IMR-90 (cell line): ENCODE measurements around the gene TTC7B. TPM values are rescaled to one million over a fixed set of nuclear protein-coding genes. Genes with fewer than 3 reads are reported as not detected.

Experiments
- ATAC-seq: fragments of 200-7000 bp; cut with Tn5 transposase; 2 replicates; pipeline ENCODE4 v1.9.1; 2020; ENCODE audit warnings: low read depth, mild to moderate bottlenecking, moderate library complexity
- BruUV-seq: library from RNA; stranded (reverse); fragments of 400-500 nt; replicated peaks from 2 replicates; lab custom pipeline; 2021; lab: Mats Ljungman, UMichigan
- CTCF ChIA-PET: fragments of 300-600 bp; formaldehyde crosslinking; extraction: SDS; loops from one replicate; lab custom pipeline; 2021; ENCODE audit warnings: antibody characterized with exemption; lab: Yijun Ruan, JAX
- POLR2A ChIA-PET: fragments of 300-600 bp; sonication (Branson Sonifier 250); formaldehyde crosslinking; loops from one replicate; lab custom pipeline; 2022; ENCODE audit warnings: antibody characterized with exemption; ENCODE audit not compliant: unreplicated experiment; lab: Charles Lee
- DNase-seq: peaks from one replicate; pipeline ENCODE4 v3.0.0; 2013
- H2AFZ ChIP-seq: replicated peaks from 2 replicates; pipeline ENCODE3; 2013; ENCODE audit warnings: low read length, mild to moderate bottlenecking; ENCODE audit not compliant: poor library complexity
- H2AK5ac ChIP-seq: 2 replicates; pipeline ENCODE4 v1.6.1; 2013; ENCODE audit warnings: low read depth, low read length, inconsistent platforms
- H2AK9ac ChIP-seq: replicated peaks from 2 replicates; pipeline ENCODE3; 2013; ENCODE audit warnings: mild to moderate bottlenecking, low read depth, low read length, moderate library complexity; ENCODE audit not compliant: poor library complexity
- H2BK120ac ChIP-seq: 2 replicates; pipeline ENCODE4 v1.6.1; 2013; ENCODE audit warnings: low read depth, low read length, inconsistent platforms
- H2BK15ac ChIP-seq: 3 replicates; pipeline ENCODE4 v1.6.1; 2013; ENCODE audit warnings: low read depth, low read length, inconsistent platforms
- H2BK20ac ChIP-seq: 2 replicates; pipeline ENCODE4 v1.6.1; 2013; ENCODE audit warnings: low read depth, mild to moderate bottlenecking, inconsistent platforms, low read length, moderate library complexity
- H2BK5ac ChIP-seq: 2 replicates; pipeline ENCODE4 v1.6.1; 2013; ENCODE audit warnings: mild to moderate bottlenecking, low read depth, low read length, inconsistent platforms; ENCODE audit not compliant: poor library complexity, severe bottlenecking
- H3K14ac ChIP-seq: replicated peaks from 2 replicates; pipeline ENCODE4 v1.6.1; 2013; ENCODE audit warnings: low read depth, low read length, inconsistent platforms
- H3K18ac ChIP-seq: 2 replicates; pipeline ENCODE4 v1.6.1; 2013; ENCODE audit warnings: low read depth, low read length, control low read depth
- H3K23ac ChIP-seq: 2 replicates; pipeline ENCODE4 v1.6.1; 2013; ENCODE audit warnings: low read depth, low read length, inconsistent platforms
- H3K27ac ChIP-seq: 2 replicates; pipeline ENCODE4 v1.5.1; 2013; ENCODE audit warnings: mild to moderate bottlenecking, control low read depth, low read length; ENCODE audit not compliant: insufficient read depth
- H3K27me3 ChIP-seq: 2 replicates; pipeline ENCODE4 v1.6.1; 2013; ENCODE audit warnings: low read length; ENCODE audit not compliant: control insufficient read depth, insufficient read depth
- H3K36me3 ChIP-seq: 2 replicates; pipeline ENCODE4 v1.6.1; 2013; ENCODE audit warnings: low read length, mixed read lengths; ENCODE audit not compliant: control insufficient read depth, insufficient read depth
- H3K4ac ChIP-seq: 2 replicates; pipeline ENCODE4 v1.6.1; 2013; ENCODE audit warnings: low read depth, low read length, inconsistent platforms
- H3K4me1 ChIP-seq: 2 replicates; pipeline ENCODE4 v1.6.1; 2013; ENCODE audit warnings: low read length, mixed read lengths; ENCODE audit not compliant: control insufficient read depth, insufficient read depth
- H3K4me2 ChIP-seq: 2 replicates; pipeline ENCODE4 v1.6.1; 2013; ENCODE audit warnings: low read depth, mild to moderate bottlenecking, control low read depth, low read length, moderate library complexity
- H3K4me3 ChIP-seq: 2 replicates; pipeline ENCODE4 v1.5.1; 2013; ENCODE audit warnings: low read depth, mild to moderate bottlenecking, control low read depth, low read length, moderate library complexity; ENCODE audit not compliant: insufficient read depth
- H3K56ac ChIP-seq: 2 replicates; pipeline ENCODE4 v1.6.1; 2013; ENCODE audit warnings: low read length, inconsistent platforms; ENCODE audit not compliant: insufficient read depth; ENCODE audit errors: extremely low read depth
- H3K79me1 ChIP-seq, 2 experiments: 2 replicates each; pipeline ENCODE4 v1.6.1; 2013; ENCODE audit warnings: low read length in 2 of 2, inconsistent platforms in 1 of 2, low read depth in 1 of 2
- H3K9ac ChIP-seq: 2 replicates; pipeline ENCODE4 v1.6.1; 2013; ENCODE audit warnings: low read depth, low read length, control low read depth
- H3K9me1 ChIP-seq: 2 replicates; pipeline ENCODE4 v1.6.1; 2013; ENCODE audit warnings: low read length, inconsistent platforms; ENCODE audit not compliant: insufficient read depth
- H3K9me3 ChIP-seq: 2 replicates; pipeline ENCODE4 v1.6.1; 2013; ENCODE audit warnings: low read length; ENCODE audit not compliant: control insufficient read depth, insufficient read depth
- H4K20me1 ChIP-seq: 2 replicates; pipeline ENCODE4 v1.6.1; 2013; ENCODE audit warnings: low read length, inconsistent platforms; ENCODE audit not compliant: insufficient read depth
- H4K5ac ChIP-seq: 2 replicates; pipeline ENCODE4 v1.6.1; 2013; ENCODE audit warnings: mild to moderate bottlenecking, low read depth, low read length, control low read depth
- H4K8ac ChIP-seq, 2 experiments: 2 replicates each; pipeline ENCODE4 v1.6.1; 2013; ENCODE audit warnings: low read depth in 2 of 2, low read length in 2 of 2, control low read depth in 1 of 2, inconsistent platforms in 1 of 2
- H4K91ac ChIP-seq: 2 replicates; pipeline ENCODE4 v1.6.1; 2013; ENCODE audit warnings: low read depth, low read length, inconsistent platforms; ENCODE audit not compliant: insufficient read depth
- BHLHE40 ChIP-seq: fragments of 150-350 bp; IDR thresholded peaks from 2 replicates; pipeline ENCODE4 v1.6.1; 2016; ENCODE audit warnings: mild to moderate bottlenecking, low read depth, low read length
- CEBPB ChIP-seq: IDR thresholded peaks from 2 replicates; pipeline ENCODE4 v1.6.1; 2012; ENCODE audit warnings: low read depth, low read length, improper control_type of control experiment
- CHD1 ChIP-seq: IDR thresholded peaks from 2 replicates; pipeline ENCODE4 v1.6.1; 2012; ENCODE audit warnings: low read depth, low read length, improper control_type of control experiment
- FOS ChIP-seq: fragments of 150-350 bp; IDR thresholded peaks from 2 replicates; pipeline ENCODE4 v1.6.1; 2016; ENCODE audit warnings: low read depth, low read length
- MAFK ChIP-seq: IDR thresholded peaks from 2 replicates; pipeline ENCODE4 v1.6.1; 2012; ENCODE audit warnings: low read depth, low read length, improper control_type of control experiment
- MAZ ChIP-seq: IDR thresholded peaks from 2 replicates; pipeline ENCODE4 v1.6.1; 2012; ENCODE audit warnings: low read depth, mild to moderate bottlenecking, low read length, improper control_type of control experiment, moderate library complexity, borderline replicate concordance
- MXI1 ChIP-seq: IDR thresholded peaks from 2 replicates; pipeline ENCODE4 v1.6.1; 2012; ENCODE audit warnings: low read depth, mild to moderate bottlenecking, low read length, moderate library complexity, borderline replicate concordance
- NFE2L2 ChIP-seq: fragments of 150-350 bp; IDR thresholded peaks from 2 replicates; pipeline ENCODE4 v1.6.1; 2016; ENCODE audit warnings: low read depth, mild to moderate bottlenecking, low read length
- POLR2A ChIP-seq: IDR thresholded peaks from 2 replicates; pipeline ENCODE4 v1.6.1; 2012; ENCODE audit warnings: mild to moderate bottlenecking, low read depth, low read length
- RAD21 ChIP-seq: IDR thresholded peaks from 2 replicates; pipeline ENCODE4 v1.6.1; 2012; ENCODE audit warnings: low read length, improper control_type of control experiment
- RCOR1 ChIP-seq: IDR thresholded peaks from 2 replicates; pipeline ENCODE4 v1.6.1; 2012; ENCODE audit warnings: mild to moderate bottlenecking, low read length, improper control_type of control experiment; ENCODE audit not compliant: insufficient replicate concordance
- RFX5 ChIP-seq: IDR thresholded peaks from 2 replicates; pipeline ENCODE4 v1.8.0; 2012; ENCODE audit warnings: low read depth, mild to moderate bottlenecking, low read length, moderate library complexity
- WGBS, 2 experiments: methylation state at CpG; one replicate each; pipeline versions ENCODE4 v1.1.5 to v1.1.7; 2013; ENCODE audit warnings: missing lambda C conversion rate in 2 of 2; ENCODE audit not compliant: insufficient read length in 1 of 2; ENCODE audit errors: extremely low coverage in 2 of 2; 5-methylcytosine and 5-hydroxymethylcytosine counted together
- dilution Hi-C: fragments of 300-500 bp; cut with HindIII; formaldehyde crosslinking; loops from one replicate; pipeline ENCODE4 v1.14.3; 2018; ENCODE audit warnings: low sequenced_read_pairs; ENCODE audit not compliant: unreplicated experiment
- in situ Hi-C: fragments of 300-500 bp; cut with MboI; formaldehyde crosslinking; loops from 3 replicates; pipeline ENCODE4 v1.14.3; 2019; ENCODE audit warnings: low sequenced_read_pairs, inconsistent platforms, mixed read lengths
- intact Hi-C: fragments of 100-400 bp; cut with micrococcal nuclease; formaldehyde crosslinking; loops from 2 replicates; pipeline ENCODE4 v1.10.0; 2022
- polyA plus RNA-seq, 3 experiments: library from polyadenylated mRNA; depleted of rRNA; stranded (reverse); fragments of >200 nt; gene quantifications; 2 replicates each; pipeline ENCODE4 v1.2.3, GENCODE V29; 2012; ENCODE audit warnings: low replicate concordance in 1 of 3
- total RNA-seq: library from RNA; depleted of rRNA; stranded (reverse); fragments of >200 nt; gene quantifications from 2 replicates; pipeline ENCODE4 v1.2.3, GENCODE V29; 2012
- TF ChIP-seq, protein P1 (sequence below): fragments of 150-350 bp; IDR thresholded peaks from 2 replicates; pipeline ENCODE4 v1.6.1; 2016; ENCODE audit warnings: low read depth, mild to moderate bottlenecking, low read length, moderate library complexity, borderline replicate concordance
- TF ChIP-seq, protein P2 (sequence below): conservative IDR thresholded peaks from 2 replicates; pipeline ENCODE4 v1.5.1; 2012; ENCODE audit warnings: mild to moderate bottlenecking, low read depth, low read length, improper control_type of control experiment
- TF ChIP-seq, protein P3 (sequence below): fragments of 150-350 bp; IDR thresholded peaks from 2 replicates; pipeline ENCODE4 v1.6.1; 2017; ENCODE audit warnings: mild to moderate bottlenecking, antibody characterized with exemption, low read length, low read depth

Gene TTC7B
- total and polyA plus RNA-seq, 2 of the 4 experiments (the other 2 are of a cell fraction), result 18.1 to 35.3 TPM

DNA sequence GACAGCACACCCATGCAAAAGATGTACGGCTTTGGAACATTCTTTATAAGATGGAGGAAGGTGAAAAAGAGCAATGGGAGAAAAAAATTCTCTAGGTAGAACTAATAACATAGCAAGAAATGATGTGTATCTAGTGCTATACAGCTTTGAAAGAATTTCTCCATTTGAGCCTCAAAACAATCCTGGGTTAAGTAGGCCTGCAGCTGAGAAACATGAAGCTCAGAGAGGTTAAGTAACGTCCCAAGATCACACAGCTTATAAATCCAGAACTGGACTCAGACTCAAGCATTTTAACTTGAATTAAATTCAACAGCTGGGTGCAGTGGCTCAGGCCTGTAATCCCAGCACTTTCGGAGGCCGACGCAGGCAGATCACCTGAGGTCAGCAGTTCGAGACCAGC lies 32.9 kb downstream of the TTC7B start:
- no peak for ATAC-seq

More for the DNA sequence above, 32.9 kb downstream of the TTC7B start:
- Histone ChIP-seq H2BK20ac (no peak overlapping the region), H3K36me3 (peaks cover 20% of the 10 kb centered on the region; the same call in 1 of the 2 replicates), H3K14ac (no peak overlapping the region), H3K4me1 (peaks cover 2% of the 10 kb centered on the region; the same call in 1 of the 2 replicates), H4K8ac (no peak overlapping the region), H3K4me2 (no peak overlapping the region), H4K20me1 (peaks cover 5% of the 10 kb centered on the region), H3K27ac (no peak overlapping the region), H3K9me1 (peaks cover 2% of the 10 kb centered on the region; the same call in 1 of the 2 replicates), H3K9me3 (no peaks in the 10 kb centered on the region), H3K56ac (no peak overlapping the region), H2BK5ac (no peak overlapping the region), H4K91ac (no peak overlapping the region), H2AFZ (no peak overlapping the region), H2BK15ac (no peak overlapping the region), H3K27me3 (no peaks in the 10 kb centered on the region), H2AK5ac (no peak overlapping the region), H3K4me3 (no peak overlapping the region), H3K79me1 (peaks cover 6 to 13% of the 10 kb centered on the region in 2 experiments; a peak in 2 of 4 replicates), H2BK120ac (no peak overlapping the region), H3K23ac (no peak overlapping the region), H3K18ac (no peak overlapping the region), H2AK9ac (no peak overlapping the region), H4K5ac (no peak overlapping the region), H3K4ac (no peak overlapping the region), H3K9ac (no peak overlapping the region)
- BruUV-seq, result no TSS peak
- no peak for TF ChIP-seq RFX5
- TF ChIP-seq, protein P1, sequence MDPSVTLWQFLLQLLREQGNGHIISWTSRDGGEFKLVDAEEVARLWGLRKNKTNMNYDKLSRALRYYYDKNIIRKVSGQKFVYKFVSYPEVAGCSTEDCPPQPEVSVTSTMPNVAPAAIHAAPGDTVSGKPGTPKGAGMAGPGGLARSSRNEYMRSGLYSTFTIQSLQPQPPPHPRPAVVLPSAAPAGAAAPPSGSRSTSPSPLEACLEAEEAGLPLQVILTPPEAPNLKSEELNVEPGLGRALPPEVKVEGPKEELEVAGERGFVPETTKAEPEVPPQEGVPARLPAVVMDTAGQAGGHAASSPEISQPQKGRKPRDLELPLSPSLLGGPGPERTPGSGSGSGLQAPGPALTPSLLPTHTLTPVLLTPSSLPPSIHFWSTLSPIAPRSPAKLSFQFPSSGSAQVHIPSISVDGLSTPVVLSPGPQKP, result no peak
- TF ChIP-seq FOS, result no peak
- TF ChIP-seq CEBPB, result no peak
- TF ChIP-seq, protein P2, sequence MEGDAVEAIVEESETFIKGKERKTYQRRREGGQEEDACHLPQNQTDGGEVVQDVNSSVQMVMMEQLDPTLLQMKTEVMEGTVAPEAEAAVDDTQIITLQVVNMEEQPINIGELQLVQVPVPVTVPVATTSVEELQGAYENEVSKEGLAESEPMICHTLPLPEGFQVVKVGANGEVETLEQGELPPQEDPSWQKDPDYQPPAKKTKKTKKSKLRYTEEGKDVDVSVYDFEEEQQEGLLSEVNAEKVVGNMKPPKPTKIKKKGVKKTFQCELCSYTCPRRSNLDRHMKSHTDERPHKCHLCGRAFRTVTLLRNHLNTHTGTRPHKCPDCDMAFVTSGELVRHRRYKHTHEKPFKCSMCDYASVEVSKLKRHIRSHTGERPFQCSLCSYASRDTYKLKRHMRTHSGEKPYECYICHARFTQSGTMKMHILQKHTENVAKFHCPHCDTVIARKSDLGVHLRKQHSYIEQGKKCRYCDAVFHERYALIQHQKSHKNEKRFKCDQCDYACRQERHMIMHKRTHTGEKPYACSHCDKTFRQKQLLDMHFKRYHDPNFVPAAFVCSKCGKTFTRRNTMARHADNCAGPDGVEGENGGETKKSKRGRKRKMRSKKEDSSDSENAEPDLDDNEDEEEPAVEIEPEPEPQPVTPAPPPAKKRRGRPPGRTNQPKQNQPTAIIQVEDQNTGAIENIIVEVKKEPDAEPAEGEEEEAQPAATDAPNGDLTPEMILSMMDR, result no peak
- no peak for TF ChIP-seq NFE2L2
- no peak for TF ChIP-seq RCOR1
- TF ChIP-seq RAD21, result no peak
- no peak for TF ChIP-seq MXI1
- TF ChIP-seq BHLHE40, result no peak
- no peak for TF ChIP-seq CHD1
- no peak for TF ChIP-seq MAZ
- TF ChIP-seq POLR2A, result no peak
- no peak for TF ChIP-seq MAFK
- TF ChIP-seq, protein P3, sequence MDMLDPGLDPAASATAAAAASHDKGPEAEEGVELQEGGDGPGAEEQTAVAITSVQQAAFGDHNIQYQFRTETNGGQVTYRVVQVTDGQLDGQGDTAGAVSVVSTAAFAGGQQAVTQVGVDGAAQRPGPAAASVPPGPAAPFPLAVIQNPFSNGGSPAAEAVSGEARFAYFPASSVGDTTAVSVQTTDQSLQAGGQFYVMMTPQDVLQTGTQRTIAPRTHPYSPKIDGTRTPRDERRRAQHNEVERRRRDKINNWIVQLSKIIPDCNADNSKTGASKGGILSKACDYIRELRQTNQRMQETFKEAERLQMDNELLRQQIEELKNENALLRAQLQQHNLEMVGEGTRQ, result no peak
- dilution Hi-C loops, result no loop called here
- WGBS, 2 experiments, result 100% methylated on average over 4 of the region's 6 CpGs; no CpG with 5 or more reads in 1 of the 2 experiments
- ChIA-PET POLR2A (no interaction called here), CTCF (no interaction called here)
- in situ Hi-C loops, result no loop called here
- intact Hi-C loops, result no loop called here
- no peak for DNase-seq
